Calu3 (cell line): ENCODE data around the gene IRAK1BP1. TPM values are rescaled to one million over a fixed set of nuclear protein-coding genes. Genes with fewer than 3 reads are reported as not detected.
"Not testable (repeated sequence)": the region's sequence is repeated elsewhere in the genome, so short reads cannot be mapped to it uniquely, and the experiment has no call there.

ENCODE experiments used
- BruUV-seq: library from RNA; stranded (reverse); fragments of 400-500 nt; replicated peaks from 2 replicates; lab custom pipeline; 2021; lab: Mats Ljungman, UMichigan
- CTCF ChIA-PET: fragments of 300-600 bp; sonication (Branson Sonifier 250); formaldehyde crosslinking; loops from one replicate; lab custom pipeline; 2022; ENCODE audit warnings: antibody characterized with exemption; lab: Charles Lee
- DNase-seq: peaks from one replicate; pipeline ENCODE4 v3.0.0; 2022
- H3K27ac Mint-ChIP-seq: one replicate; pipeline ENCODE4 v1.8.0; 2022; ENCODE audit warnings: mixed read lengths; ENCODE audit not compliant: unreplicated experiment
- H3K27me3 Mint-ChIP-seq: one replicate; pipeline ENCODE4 v1.8.0; 2022; ENCODE audit warnings: mixed read lengths; ENCODE audit not compliant: unreplicated experiment
- H3K36me3 Mint-ChIP-seq: one replicate; pipeline ENCODE4 v1.8.0; 2022; ENCODE audit warnings: mild to moderate bottlenecking, moderate library complexity, mixed read lengths; ENCODE audit not compliant: insufficient read depth, unreplicated experiment
- H3K4me1 Mint-ChIP-seq: one replicate; pipeline ENCODE4 v1.8.0; 2022; ENCODE audit warnings: mild to moderate bottlenecking, low read depth, mixed read lengths; ENCODE audit not compliant: unreplicated experiment
- H3K4me3 Mint-ChIP-seq: one replicate; pipeline ENCODE4 v1.8.0; 2022; ENCODE audit warnings: mild to moderate bottlenecking, low read depth, moderate library complexity, mixed read lengths; ENCODE audit not compliant: unreplicated experiment
- H3K9me3 Mint-ChIP-seq: one replicate; pipeline ENCODE4 v1.8.0; 2022; ENCODE audit warnings: low read depth, mixed read lengths; ENCODE audit not compliant: unreplicated experiment
- CTCF ChIP-seq: fragments of 200-600 bp; IDR thresholded peaks from one replicate; pipeline ENCODE4 v1.8.0; 2022; ENCODE audit warnings: antibody characterized with exemption; ENCODE audit not compliant: unreplicated experiment
- intact Hi-C: fragments of 100-400 bp; cut with micrococcal nuclease; formaldehyde crosslinking; loops from one replicate; pipeline ENCODE4 v1.10.0; 2022; ENCODE audit not compliant: unreplicated experiment
- total RNA-seq: library from RNA; stranded (reverse); gene quantifications from 2 replicates; pipeline ENCODE4 v1.2.3, GENCODE V29; 2022

Gene IRAK1BP1
- total RNA-seq, 1 experiment from 2014 or later, result 4.2 TPM

- no TSS peak for BruUV-seq
- CTCF ChIA-PET, result no interaction called here
- no peak for DNase-seq
- intact Hi-C loops, result no loop called here
- H3K27me3 Mint-ChIP-seq, result no peaks in the 10 kb centered on the region
- TF ChIP-seq CTCF, result no peak
- no peak overlapping the region for H3K4me3 Mint-ChIP-seq
- H3K4me1 Mint-ChIP-seq, result peaks cover 3% of the 10 kb centered on the region
- no peaks in the 10 kb centered on the region for H3K36me3 Mint-ChIP-seq
- H3K27ac Mint-ChIP-seq, result no peak overlapping the region
- peaks cover 6% of the 10 kb centered on the region for H3K9me3 Mint-ChIP-seq
Observed at GRCh38 chr6:78916411-78916810, 49.1 kb downstream of the IRAK1BP1 start.

- CTCF ChIA-PET, result no interaction called here
Observed at GRCh38 chr6:78917788-78918187, 50.4 kb downstream of the IRAK1BP1 start.

GRCh38 chr6:78921168-78921567 is 53.8 kb downstream of the IRAK1BP1 start:
- H3K27me3 Mint-ChIP-seq, intact Hi-C loops, BruUV-seq, DNase-seq, H3K36me3 Mint-ChIP-seq, H3K27ac Mint-ChIP-seq, CTCF ChIA-PET, H3K4me1 Mint-ChIP-seq, H3K4me3 Mint-ChIP-seq: not testable (repeated sequence)
- H3K9me3 Mint-ChIP-seq, result peaks cover 18% of the 10 kb centered on the region

More at GRCh38 chr6:78917788-78918187, 50.4 kb downstream of the IRAK1BP1 start:
- no peaks in the 10 kb centered on the region for H3K4me1 Mint-ChIP-seq
- H3K4me3 Mint-ChIP-seq, result no peak overlapping the region
- no TSS peak for BruUV-seq
- peaks cover 10% of the 10 kb centered on the region for H3K9me3 Mint-ChIP-seq
- no peak for TF ChIP-seq CTCF
- no peak overlapping the region for H3K27ac Mint-ChIP-seq
- intact Hi-C loops, result no loop called here
- H3K27me3 Mint-ChIP-seq, result no peaks in the 10 kb centered on the region
- no peak for DNase-seq
- H3K36me3 Mint-ChIP-seq, result no peaks in the 10 kb centered on the region

- Mint-ChIP-seq H3K36me3 (no peaks in the 10 kb centered on the region), H3K9me3 (peaks cover 13% of the 10 kb centered on the region), H3K27ac (no peak overlapping the region), H3K4me3 (no peak overlapping the region), H3K4me1 (no peaks in the 10 kb centered on the region), H3K27me3 (no peaks in the 10 kb centered on the region)
- CTCF ChIA-PET, result no interaction called here
- intact Hi-C loops, result no loop called here
- no TSS peak for BruUV-seq
- no peak for DNase-seq
- TF ChIP-seq CTCF, result no peak
Observed at GRCh38 chr6:78925317-78925716, 58.0 kb downstream of the IRAK1BP1 start.

- intact Hi-C loops, result no loop called here
- no TSS peak for BruUV-seq
- Mint-ChIP-seq H3K9me3 (no peaks in the 10 kb centered on the region), H3K27ac (no peak overlapping the region), H3K36me3 (peaks cover 5% of the 10 kb centered on the region), H3K4me1 (no peaks in the 10 kb centered on the region), H3K4me3 (no peak overlapping the region), H3K27me3 (no peaks in the 10 kb centered on the region)
- no peak for TF ChIP-seq CTCF
- DNase-seq, result no peak
- CTCF ChIA-PET, result no interaction called here
Observed at GRCh38 chr6:78935553-78935952, 68.2 kb downstream of the IRAK1BP1 start.
